MCF 10A (cell line): ENCODE data around the gene ADGRL3. TPM values are rescaled to one million over a fixed set of nuclear protein-coding genes. Genes with fewer than 3 reads are reported as not detected.

Source experiments
- BruUV-seq: library from RNA; stranded (reverse); fragments of 400-500 nt; replicated peaks from 2 replicates; lab custom pipeline; 2021; lab: Mats Ljungman, UMichigan
- CTCF ChIA-PET: fragments of 300-600 bp; sonication (Branson Sonifier 250); formaldehyde crosslinking; extraction: SDS; loops from one replicate; lab custom pipeline; 2021; ENCODE audit warnings: antibody characterized with exemption, inconsistent platforms; lab: Yijun Ruan, JAX
- POLR2A ChIA-PET: fragments of 300-600, 350-650 bp; sonication (Branson Sonifier 250); formaldehyde crosslinking; extraction: SDS; loops from one replicate; lab custom pipeline; 2020; ENCODE audit warnings: antibody characterized with exemption, inconsistent platforms; lab: Yijun Ruan, JAX
- DNase-seq: peaks from one replicate; pipeline ENCODE4 v3.0.0-alpha.2; 2018; ENCODE audit not compliant: unreplicated experiment
- H3K27ac Mint-ChIP-seq: one replicate; pipeline ENCODE4 v1.8.0; 2022; ENCODE audit warnings: mild to moderate bottlenecking, low read depth, mixed read lengths; ENCODE audit not compliant: unreplicated experiment
- H3K27me3 Mint-ChIP-seq: one replicate; pipeline ENCODE4 v1.8.0; 2022; ENCODE audit warnings: mixed read lengths; ENCODE audit not compliant: insufficient read depth, unreplicated experiment
- H3K36me3 Mint-ChIP-seq: one replicate; pipeline ENCODE4 v1.8.0; 2022; ENCODE audit warnings: mild to moderate bottlenecking, moderate library complexity, mixed read lengths; ENCODE audit not compliant: insufficient read depth, unreplicated experiment
- H3K4me1 Mint-ChIP-seq: one replicate; pipeline ENCODE4 v1.8.0; 2022; ENCODE audit warnings: mixed read lengths; ENCODE audit not compliant: insufficient read depth, unreplicated experiment
- H3K4me3 Mint-ChIP-seq: one replicate; pipeline ENCODE4 v1.8.0; 2022; ENCODE audit warnings: mild to moderate bottlenecking, moderate library complexity, mixed read lengths; ENCODE audit not compliant: unreplicated experiment
- H3K9me3 Mint-ChIP-seq: one replicate; pipeline ENCODE4 v1.8.0; 2022; ENCODE audit warnings: mixed read lengths; ENCODE audit not compliant: unreplicated experiment
- intact Hi-C: fragments of 100-400 bp; cut with micrococcal nuclease; formaldehyde crosslinking; loops from 2 replicates; pipeline ENCODE4 v1.14.1; 2022
- total RNA-seq: library from RNA; stranded (reverse); gene quantifications from 2 replicates; pipeline ENCODE4 v1.2.3, GENCODE V29; 2022
- TF ChIP-seq, protein P1 (sequence below): fragments of 200-600 bp; IDR thresholded peaks from one replicate; pipeline ENCODE4 v1.8.0; 2022; ENCODE audit warnings: antibody characterized with exemption, mild to moderate bottlenecking; ENCODE audit not compliant: unreplicated experiment

ADGRL3 gene
- total RNA-seq, 1 experiment from 2014 or later, result 3.6 TPM

- Mint-ChIP-seq H3K4me1 (no peaks in the 10 kb centered on the region), H3K36me3 (no peaks in the 10 kb centered on the region), H3K4me3 (no peak overlapping the region), H3K27ac (no peak overlapping the region), H3K9me3 (peaks cover 4% of the 10 kb centered on the region), H3K27me3 (no peaks in the 10 kb centered on the region)
- BruUV-seq, result no TSS peak
- intact Hi-C loops, result no loop called here
- ChIA-PET CTCF (no interaction called here), POLR2A (interaction anchor here (1.0 kb wide), 1 partner anchor 16 kb away, joined by 3 read pairs; no protein-coding TSS in a partner anchor)
- TF ChIP-seq, protein P1, sequence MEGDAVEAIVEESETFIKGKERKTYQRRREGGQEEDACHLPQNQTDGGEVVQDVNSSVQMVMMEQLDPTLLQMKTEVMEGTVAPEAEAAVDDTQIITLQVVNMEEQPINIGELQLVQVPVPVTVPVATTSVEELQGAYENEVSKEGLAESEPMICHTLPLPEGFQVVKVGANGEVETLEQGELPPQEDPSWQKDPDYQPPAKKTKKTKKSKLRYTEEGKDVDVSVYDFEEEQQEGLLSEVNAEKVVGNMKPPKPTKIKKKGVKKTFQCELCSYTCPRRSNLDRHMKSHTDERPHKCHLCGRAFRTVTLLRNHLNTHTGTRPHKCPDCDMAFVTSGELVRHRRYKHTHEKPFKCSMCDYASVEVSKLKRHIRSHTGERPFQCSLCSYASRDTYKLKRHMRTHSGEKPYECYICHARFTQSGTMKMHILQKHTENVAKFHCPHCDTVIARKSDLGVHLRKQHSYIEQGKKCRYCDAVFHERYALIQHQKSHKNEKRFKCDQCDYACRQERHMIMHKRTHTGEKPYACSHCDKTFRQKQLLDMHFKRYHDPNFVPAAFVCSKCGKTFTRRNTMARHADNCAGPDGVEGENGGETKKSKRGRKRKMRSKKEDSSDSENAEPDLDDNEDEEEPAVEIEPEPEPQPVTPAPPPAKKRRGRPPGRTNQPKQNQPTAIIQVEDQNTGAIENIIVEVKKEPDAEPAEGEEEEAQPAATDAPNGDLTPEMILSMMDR, result no peak
- no peak for DNase-seq
Observed at GRCh38 chr4:61478340-61478739, 278.2 kb downstream of the ADGRL3 start.

DNA sequence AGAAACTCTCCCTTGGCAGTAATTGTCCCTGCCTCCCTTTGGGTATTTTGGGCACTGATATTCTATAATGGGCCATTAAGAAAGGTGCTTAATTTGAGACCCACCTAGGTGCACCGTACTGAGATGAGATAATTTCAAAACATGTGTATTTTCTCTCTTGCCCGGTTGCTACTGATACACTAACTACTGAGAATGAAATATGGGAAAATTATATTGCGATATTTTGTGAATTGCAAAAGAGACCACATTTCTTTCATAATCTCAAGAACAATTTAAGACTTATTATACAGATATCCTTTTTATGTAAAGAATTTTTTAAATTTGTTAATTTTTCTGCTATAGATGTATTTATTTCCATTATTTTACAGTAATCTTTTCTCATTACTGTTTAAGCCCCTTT lies 284.9 kb downstream of the ADGRL3 start:
- no peaks in the 10 kb centered on the region for H3K36me3 Mint-ChIP-seq
- H3K9me3 Mint-ChIP-seq, result peaks cover 4% of the 10 kb centered on the region
- BruUV-seq, result no TSS peak
- TF ChIP-seq, protein P1, result no peak
- no peak overlapping the region for H3K27ac Mint-ChIP-seq
- no peak overlapping the region for H3K4me3 Mint-ChIP-seq
- intact Hi-C loops, result no loop called here
- peaks cover 4% of the 10 kb centered on the region for H3K4me1 Mint-ChIP-seq
- POLR2A ChIA-PET, result interaction anchor here (0.6 to 1.3 kb wide), 3 partner anchors 59 to 783 kb away, joined by 3 to 4 read pairs (median 4); no protein-coding TSS in a partner anchor
- CTCF ChIA-PET, result no interaction called here
- DNase-seq, result peak; percentile 21
- H3K27me3 Mint-ChIP-seq, result no peaks in the 10 kb centered on the region

- ChIA-PET CTCF (no interaction called here), POLR2A (no interaction called here)
- Mint-ChIP-seq H3K9me3 (no peaks in the 10 kb centered on the region), H3K27ac (peak overlapping the region; percentile 40), H3K4me3 (no peak overlapping the region), H3K4me1 (peaks cover 8% of the 10 kb centered on the region), H3K27me3 (no peaks in the 10 kb centered on the region), H3K36me3 (no peaks in the 10 kb centered on the region)
- BruUV-seq, result no TSS peak
- TF ChIP-seq, protein P1, result peak; percentile 27
- intact Hi-C loops, result no loop called here
- DNase-seq, result peak; percentile 27
Observed at GRCh38 chr4:61489927-61490326, 289.8 kb downstream of the ADGRL3 start.

DNA sequence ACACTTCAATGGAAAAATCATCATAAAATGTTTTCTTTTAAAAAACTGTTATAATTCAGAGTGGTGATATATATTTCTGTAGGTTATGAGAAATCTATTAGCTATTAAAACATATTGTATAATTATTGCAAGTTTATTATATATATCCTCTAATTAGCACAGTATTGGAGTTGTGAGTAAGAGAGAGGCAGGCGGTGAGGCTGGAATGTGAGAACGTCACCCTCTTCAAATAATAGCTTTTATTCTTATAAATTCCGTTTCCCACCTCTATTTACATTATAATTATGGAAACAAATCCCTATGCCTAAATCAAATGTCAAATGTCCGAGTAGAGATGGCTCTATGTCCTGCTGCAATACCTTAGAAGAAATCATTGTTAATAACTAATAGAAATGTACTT lies 292.9 kb downstream of the ADGRL3 start:
- Mint-ChIP-seq H3K27me3 (no peaks in the 10 kb centered on the region), H3K36me3 (no peaks in the 10 kb centered on the region), H3K9me3 (no peaks in the 10 kb centered on the region), H3K4me3 (no peak overlapping the region), H3K4me1 (peaks cover 8% of the 10 kb centered on the region), H3K27ac (no peak overlapping the region)
- TF ChIP-seq, protein P1, result no peak
- ChIA-PET CTCF (no interaction called here), POLR2A (no interaction called here)
- DNase-seq, result no peak
- no TSS peak for BruUV-seq
- intact Hi-C loops, result no loop called here
